G401.6 (cell line): ENCODE measurements around the gene PLA2G4E.

Source experiments
- FAIRE-seq: peaks from 2 replicates; lab custom pipeline; 2012; peaks lifted over from hg19 to GRCh38; lab: Jason Lieb, UNC

Gene PLA2G4E

DNA sequence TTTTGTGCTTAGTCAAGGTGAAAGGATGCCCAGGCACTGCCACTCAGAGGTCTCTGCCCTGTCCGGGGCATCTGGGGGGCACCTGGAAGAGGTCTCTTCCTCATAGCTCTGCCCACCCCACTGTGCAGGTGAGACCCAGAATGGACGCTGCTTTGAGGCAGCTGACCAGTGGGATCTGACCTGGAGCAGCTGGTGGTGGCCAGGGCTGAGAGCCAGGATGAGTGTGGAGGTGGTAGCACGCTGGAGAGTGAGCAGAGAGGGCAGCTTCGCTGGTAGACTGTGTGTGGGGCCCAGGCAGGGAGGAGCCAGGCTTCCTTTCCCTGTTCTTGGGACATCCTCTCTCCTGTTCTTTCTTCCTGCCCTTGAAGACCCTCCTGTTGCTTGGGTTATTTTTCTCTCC, 32.2 kb upstream of the PLA2G4E start:
- no peak for FAIRE-seq

GRCh38 chr15:42050484-42051255, 29.8 kb upstream of the PLA2G4E start:
- FAIRE-seq, result no peak

- FAIRE-seq, result no peak
Measured at GRCh38 chr15:42048821-42049200, 28.0 kb upstream of the PLA2G4E start.

GRCh38 chr15:42048080-42048820, 27.4 kb upstream of the PLA2G4E start:
- no peak for FAIRE-seq

GRCh38 chr15:42046597-42046996, 25.8 kb upstream of the PLA2G4E start:
- FAIRE-seq, result no peak

DNA sequence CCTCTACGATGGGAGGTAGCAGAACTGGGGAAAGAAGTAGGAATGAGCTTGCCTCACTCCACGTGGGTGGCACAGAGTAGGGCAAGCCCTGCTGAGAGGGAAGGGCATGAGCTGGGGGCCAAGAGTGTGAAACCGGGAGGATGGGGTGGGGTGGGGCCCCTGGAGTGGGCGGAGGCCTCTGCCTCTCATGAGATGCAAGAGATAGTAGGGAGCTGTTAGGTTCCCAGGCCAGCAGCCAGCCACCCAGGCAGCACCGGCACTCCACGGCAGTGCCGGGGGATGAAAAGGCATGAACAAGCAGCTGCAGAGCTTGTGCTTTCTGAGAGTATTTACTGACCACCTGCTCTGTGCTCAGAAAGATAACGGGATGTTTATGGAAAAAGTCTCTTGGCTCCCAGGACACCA, 24.4 kb upstream of the PLA2G4E start:
- no peak for FAIRE-seq

DNA sequence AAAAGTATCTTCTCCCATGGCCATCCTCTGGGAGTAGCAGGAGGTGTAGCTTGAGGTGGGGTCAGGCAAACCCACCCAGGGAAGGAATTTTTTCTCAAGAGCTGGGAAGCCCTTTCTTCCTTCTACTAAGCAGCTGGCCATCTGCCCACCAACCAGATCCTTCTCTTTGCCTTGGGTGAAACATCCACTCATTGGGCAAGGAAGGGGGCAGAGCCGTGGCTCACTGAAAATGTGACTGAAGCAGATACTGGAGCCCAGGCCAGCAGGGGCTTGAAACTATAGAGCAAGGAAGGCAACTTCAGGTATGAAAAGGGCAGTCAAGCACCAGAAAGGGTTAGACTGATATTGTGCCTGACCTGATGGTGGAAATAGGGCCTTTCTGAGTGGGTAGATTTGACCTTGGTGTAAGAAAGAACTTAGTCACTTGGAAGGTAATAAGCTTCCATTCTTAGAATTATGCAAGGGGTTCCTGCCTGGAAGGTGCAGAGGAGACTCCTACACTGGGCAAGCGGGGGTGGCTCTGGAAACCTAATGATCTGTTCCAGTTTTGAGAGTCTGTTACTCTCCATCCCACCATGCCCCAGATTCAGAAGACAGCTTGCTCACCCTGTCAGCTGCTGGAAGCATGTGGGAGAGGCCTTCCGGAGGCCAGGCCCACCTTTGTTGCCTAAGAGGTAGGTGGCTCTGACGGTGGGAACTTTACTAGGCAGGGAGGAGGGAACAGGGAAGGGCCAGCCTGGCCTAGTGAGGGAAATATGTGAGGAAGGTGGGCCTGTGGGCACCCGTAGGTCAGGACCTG, 22.0 kb upstream of the PLA2G4E start:
- no peak for FAIRE-seq

- FAIRE-seq, result no peak
Measured at GRCh38 chr15:42038401-42038800, 17.6 kb upstream of the PLA2G4E start.

GRCh38 chr15:42037656-42038055, 16.8 kb upstream of the PLA2G4E start:
- FAIRE-seq, result no peak

DNA sequence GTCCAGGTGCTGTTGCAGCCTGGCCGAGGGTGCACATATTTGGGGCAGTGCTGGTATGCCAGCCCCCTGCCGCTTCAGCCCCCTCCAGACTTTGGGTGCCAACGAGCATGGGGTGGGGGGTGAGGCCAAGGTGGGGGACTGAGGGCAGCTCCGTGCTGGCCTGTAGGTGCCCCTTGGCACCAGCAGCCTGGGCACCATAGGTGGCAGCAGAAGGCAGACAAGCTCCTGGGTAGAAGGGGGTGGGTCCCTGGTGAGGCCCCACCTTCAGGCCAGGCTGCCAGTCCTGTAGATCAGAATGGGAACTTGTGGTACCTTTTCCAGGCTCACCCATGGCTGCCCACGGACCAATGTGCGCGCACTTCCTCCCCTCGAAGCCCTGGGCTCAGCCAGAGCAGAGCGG, 16.1 kb upstream of the PLA2G4E start:
- FAIRE-seq, result no peak

- FAIRE-seq, result no peak
Measured at GRCh38 chr15:42036112-42036905, 15.5 kb upstream of the PLA2G4E start.

DNA sequence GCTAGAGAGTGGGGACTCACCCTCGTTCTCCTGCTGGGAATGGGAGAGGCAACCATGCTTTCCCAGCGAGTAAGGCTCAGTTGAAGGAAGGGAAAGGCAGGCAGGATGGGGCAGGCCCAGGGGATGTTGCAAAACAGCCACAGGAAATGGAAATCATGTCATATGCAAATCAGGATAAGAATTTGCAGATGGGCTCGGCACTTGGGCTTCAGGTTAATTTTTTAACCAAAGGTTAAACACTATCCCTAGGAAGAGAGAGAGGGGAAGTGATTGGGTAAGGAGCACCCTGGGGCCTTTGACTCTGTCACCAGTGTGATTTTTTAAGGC, 14.6 kb upstream of the PLA2G4E start:
- FAIRE-seq, result no peak

- FAIRE-seq, result no peak
Measured at GRCh38 chr15:42034628-42035434, 14.0 kb upstream of the PLA2G4E start.

- FAIRE-seq, result no peak
Measured at GRCh38 chr15:42033214-42033873, 12.5 kb upstream of the PLA2G4E start.

DNA sequence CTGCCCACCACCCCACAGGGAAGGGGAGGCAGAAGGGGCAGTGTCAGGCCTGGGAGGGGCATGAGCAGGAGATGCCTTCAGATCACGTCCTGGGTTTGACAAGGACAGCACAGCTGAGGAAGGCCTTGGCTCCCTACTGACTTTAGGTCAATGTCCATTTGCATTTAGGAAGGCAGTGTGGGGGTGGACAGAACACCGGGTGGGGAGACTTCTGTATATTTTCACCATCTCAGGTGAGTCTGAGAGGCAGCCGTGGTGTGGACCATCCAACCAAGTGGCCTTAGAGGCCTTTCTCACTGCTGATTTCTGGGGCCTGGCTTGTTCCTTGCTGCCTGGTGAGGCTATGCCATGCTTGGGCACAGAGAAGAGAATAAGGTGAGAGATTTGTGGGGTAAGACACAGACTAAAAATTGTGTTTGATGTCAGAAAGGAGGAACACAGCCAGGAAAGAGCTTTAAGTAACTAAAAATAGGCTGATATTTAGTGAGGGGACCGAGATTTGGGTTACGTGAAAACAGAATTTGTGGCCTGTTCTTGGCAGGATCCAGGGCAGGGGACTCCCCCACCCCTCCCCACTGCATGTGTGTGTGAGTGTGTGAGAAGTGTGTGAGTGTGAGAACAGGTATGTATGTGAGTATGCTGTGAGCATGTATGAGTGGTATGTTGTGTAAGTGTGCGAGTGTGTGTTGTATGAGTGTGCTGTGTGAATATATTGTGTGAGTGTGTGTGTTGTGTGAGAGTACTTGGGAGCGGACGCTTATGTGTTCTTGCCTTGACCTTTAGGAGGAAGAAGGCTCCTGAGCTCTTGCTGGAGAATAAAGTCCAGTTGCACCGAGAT, 11.8 kb upstream of the PLA2G4E start:
- FAIRE-seq, result no peak

DNA sequence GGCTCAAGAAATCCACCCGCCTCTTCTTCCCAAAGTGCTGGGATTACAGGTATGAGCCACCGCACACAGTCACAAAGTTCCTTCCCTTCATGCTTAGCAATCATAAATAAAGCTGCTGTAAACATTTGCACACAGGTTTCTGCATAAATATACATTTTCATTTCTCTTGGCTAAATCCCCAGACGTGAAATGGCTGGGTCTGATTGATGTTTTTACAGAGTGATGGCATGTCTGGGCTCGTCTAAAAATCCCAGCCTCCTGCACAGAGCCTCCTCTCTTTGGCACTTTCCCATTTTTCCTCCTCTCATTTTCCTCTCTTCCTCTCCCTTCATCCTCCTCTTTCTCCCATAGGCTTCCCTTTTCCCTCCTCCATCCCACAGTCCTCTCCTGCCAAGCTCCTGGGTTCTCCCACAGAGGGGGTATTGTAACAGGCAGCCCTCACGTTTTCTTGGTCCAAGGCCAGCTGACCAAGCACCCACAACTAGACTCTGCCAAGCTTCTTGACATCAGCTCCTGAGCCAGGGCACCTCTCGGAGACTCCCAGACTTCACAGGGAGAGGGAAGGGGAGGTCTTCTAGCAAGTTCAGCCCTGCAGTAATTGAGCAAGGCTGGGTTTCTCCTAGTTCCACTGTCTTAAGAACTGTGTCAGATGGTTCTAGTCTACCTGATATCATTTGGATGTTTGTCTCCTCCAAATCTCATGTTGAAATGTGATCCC, 10.5 kb upstream of the PLA2G4E start:
- no peak for FAIRE-seq

DNA sequence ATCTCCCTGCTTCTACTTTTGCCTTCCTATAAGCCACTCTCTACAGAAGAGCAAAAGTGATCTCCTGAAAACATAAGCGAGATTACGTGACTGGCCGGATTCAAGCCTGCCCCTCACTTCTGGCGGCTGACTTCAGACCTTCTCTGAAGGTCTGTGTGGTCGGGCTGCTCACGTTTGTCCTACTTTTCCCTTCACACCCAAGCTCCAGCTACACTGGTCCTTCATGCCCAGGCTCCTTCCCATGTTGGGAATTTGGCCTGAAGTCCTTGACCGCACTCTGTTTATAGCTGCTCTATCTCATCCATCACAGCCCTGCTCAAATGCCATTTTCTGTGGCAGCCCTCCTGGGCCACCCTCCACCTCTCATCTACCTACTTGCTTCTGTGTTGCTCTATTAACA, 6.7 kb upstream of the PLA2G4E start:
- no peak for FAIRE-seq

DNA sequence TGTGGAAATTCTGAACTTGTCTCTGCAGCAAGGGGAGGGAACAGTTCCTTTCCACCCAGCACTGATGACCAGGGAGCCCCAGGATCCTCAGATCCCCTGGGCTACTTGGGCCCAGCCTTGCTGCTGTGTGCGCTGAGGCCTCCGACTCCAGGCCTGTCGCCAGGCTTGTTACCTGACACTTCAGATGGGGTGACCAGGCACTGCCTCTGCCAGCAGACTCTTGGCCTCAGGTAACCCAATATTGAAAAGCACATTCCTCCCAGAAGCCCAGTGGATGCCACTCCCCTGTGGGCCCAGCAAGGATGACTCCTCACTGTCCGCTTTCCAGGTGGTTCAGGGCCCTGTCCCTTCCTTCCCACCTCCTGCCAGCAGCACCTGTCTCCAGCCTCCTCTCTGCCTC, 3.5 kb upstream of the PLA2G4E start:
- no peak for FAIRE-seq

GRCh38 chr15:42021593-42021992, 751 bp upstream of the PLA2G4E start:
- FAIRE-seq, result no peak
